ENCODE data around the gene ORC2.
"Not testable (repeated sequence)": the region's sequence is repeated elsewhere in the genome, so short reads cannot be mapped to it uniquely, and the experiment has no call there.

ORC2 gene

DNA sequence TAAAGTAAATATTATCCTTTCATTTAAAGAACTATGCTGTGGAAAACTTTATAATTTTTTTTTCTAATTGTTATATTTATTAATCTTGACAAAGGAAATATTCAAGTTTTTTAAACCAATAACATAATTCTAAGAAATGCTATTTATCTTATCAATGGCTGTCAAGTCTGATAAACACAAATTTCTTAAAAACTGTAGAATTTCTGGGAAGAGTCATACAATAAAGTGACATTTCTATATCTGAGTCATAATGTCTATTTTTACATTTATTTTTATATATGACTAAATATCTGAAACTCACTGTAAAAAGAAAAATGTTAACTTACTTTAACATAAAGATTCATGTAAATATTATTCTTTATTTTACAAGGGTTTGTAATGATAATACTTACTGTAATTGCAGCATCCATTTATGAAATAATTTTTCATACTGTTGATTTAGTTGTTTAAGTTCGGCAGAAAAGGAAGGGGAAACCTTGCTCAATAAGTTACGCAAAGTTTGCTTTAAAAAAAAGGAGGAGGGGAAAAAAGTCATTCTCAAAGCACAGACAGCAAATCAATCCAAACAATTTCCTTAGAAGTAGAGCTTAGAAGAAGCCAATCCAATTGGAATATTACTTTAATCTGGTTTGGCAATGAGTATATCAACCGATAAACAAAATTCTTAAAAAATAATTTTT is 32.4 kb downstream of the ORC2 start:
- no peak for DNase-seq

- DNase-seq: no peak
Observed at GRCh38 chr2:200929334-200930249, 33.9 kb downstream of the ORC2 start.

DNA sequence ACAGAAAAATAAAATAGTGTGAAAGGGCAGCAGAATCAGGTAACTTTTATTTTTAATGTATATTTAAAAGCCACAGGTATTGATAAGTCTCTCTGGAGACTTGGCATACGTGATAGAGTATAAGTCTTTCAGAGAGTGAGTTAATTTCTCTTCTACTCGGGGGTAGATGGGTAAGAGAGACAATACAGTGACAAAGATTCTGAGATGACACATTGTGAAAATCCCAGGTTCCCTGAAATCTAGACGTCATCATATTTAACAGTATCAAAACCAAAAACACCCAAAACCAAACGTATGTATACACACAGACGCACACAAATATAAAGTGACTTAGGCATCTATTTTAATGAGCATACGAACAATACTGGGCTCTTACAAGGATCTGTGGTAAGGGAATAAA is 41.0 kb downstream of the ORC2 start:
- DNase-seq: no peak

DNA sequence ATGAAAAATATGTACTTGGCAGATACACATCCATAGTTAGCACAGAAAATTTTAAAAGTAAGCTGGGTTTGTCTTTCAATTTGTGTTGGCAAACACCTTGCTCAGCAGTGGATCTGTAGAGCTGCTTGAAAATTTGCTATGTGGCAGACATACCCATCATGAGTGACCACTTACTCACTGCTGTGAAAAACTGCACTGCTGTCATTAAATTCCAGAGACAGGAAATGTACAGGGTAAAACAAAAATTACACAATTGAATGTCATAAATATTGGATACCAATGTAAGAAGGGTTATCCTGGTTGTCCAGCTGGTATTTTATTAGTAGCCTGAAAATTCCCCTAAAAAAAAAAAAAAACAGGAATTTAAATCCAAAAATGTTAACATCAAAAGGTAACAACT is 49.8 kb downstream of the ORC2 start:
- no peak for DNase-seq

DNA sequence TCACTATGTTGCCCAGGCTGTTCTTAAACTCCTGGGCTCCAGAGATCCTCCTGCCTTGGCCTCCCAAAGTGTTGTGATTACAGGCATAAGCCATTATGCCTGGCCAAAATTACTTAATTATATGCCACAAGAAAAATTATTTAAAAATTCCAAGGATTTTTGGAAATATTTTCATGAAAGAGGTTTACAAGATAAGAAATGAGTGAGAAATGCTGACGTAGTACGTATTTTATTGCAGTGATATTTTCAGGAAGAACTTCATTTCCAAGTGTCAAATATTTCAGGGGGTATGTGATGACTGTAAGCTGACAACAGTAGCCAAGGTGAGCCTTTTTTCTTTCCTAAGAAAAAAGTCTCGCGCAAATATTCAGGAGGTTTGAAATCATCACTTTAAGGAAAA is 53.5 kb downstream of the ORC2 start:
- no peak for DNase-seq

- peak; percentile 49 for DNase-seq
Observed at GRCh38 chr2:200905618-200906296, 57.7 kb downstream of the ORC2 start.

- peak; percentile 59 for DNase-seq
Observed at GRCh38 chr2:200901459-200902072, 61.9 kb downstream of the ORC2 start.

DNA sequence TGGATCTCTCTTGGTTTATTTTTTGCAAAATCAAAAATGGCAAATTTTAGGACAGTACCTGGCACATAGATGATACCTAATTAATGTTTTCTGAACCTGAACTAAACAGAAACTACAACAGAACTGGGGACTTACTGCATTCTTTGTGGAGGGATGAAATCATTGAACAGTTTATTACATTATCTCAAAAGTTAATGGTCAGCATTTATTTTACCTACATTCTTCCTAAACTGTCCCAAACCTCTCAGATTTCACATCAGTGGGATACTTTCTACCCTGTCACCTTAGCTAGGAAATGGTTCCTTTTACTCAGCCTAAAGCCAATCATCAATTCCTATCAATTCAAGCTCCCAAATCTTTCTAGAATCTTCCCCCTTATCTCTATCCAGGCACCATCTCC is 64.0 kb downstream of the ORC2 start:
- no peak for DNase-seq

- peak; percentile 96 for DNase-seq
Observed at GRCh38 chr2:200888704-200889625, 74.5 kb downstream of the ORC2 start, which contains the start of the genes NIF3L1 and PPIL3. Gene NIF3L1, plus strand, starts transcription at chr2:200889371. Its CDS starts 2,573 bp downstream, at chr2:200891944. Gene PPIL3, minus strand, starts transcription at chr2:200889077. Its CDS starts 1,462 bp downstream, at chr2:200887615.

- not testable (repeated sequence) for DNase-seq
Observed at GRCh38 chr2:200881715-200882249, 81.7 kb downstream of the ORC2 start.

DNA sequence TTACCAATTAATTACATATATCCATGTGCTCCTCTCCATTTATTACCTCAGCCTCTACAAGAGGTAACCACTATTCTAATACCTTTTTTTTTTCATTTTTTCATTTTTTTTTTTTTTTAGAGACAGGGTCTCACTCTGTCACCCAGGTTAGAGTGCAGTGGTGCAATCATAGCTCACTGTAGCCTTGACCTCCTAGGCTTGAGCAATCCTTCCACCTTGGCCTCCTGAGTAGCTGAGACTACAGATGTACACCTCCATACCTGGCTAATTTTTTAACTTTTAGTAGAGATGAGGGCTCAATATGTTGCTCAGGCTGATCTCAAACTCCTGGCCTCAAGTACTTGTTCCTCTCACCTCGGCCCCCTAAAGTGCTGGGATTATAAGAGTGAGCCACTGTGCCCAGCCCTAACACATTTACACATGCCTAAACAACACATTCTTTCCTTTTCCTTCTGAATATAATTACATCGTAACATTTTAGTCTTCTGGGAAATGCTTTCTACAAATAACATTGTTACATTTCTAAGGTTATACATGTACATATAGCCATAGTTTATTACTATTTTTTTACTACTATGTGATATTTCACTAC is 85.1 kb downstream of the ORC2 start:
- no peak for DNase-seq

- DNase-seq: no peak
Observed at GRCh38 chr2:200877443-200877842, 86.0 kb downstream of the ORC2 start.

GRCh38 chr2:200873560-200873959 is 89.9 kb downstream of the ORC2 start:
- DNase-seq: no peak

DNA sequence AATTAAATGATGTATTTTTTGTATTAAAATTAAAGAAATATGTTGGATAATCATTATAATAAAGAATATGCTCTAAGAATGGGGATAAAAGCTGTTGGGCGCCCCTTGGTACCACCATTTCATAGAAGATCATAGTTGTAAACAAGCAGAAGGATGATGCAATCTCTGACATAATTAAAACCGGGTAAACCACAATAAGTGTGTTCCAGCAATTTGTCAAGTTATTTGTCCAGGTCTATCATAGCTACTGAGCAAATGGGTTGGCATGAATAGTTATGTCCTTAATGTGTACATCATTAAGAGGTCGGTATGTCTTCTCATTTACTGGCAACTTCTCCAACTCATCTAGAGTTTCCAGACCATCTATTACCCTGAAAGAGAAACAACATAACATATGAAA is 92.3 kb downstream of the ORC2 start:
- no peak for DNase-seq

DNA sequence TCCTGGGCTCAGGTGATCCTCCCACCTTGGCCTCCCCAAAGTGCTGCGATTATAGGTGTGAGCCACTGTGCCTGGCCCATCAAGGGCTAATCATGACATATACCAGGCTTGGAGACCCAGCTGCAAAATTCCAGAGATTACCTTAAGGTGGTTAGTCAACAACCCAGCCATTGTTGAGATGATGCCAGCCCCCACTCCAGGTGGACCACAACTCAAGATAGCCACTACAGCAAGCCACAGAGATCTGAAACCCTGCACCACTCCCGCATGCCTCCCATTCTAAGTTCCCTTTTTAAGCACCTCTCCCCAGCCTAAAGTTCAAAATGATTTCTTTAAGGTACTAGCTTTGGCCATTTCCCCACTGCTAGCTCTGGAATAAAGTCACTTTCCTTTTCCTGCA is 94.4 kb downstream of the ORC2 start:
- DNase-seq: no peak

DNA sequence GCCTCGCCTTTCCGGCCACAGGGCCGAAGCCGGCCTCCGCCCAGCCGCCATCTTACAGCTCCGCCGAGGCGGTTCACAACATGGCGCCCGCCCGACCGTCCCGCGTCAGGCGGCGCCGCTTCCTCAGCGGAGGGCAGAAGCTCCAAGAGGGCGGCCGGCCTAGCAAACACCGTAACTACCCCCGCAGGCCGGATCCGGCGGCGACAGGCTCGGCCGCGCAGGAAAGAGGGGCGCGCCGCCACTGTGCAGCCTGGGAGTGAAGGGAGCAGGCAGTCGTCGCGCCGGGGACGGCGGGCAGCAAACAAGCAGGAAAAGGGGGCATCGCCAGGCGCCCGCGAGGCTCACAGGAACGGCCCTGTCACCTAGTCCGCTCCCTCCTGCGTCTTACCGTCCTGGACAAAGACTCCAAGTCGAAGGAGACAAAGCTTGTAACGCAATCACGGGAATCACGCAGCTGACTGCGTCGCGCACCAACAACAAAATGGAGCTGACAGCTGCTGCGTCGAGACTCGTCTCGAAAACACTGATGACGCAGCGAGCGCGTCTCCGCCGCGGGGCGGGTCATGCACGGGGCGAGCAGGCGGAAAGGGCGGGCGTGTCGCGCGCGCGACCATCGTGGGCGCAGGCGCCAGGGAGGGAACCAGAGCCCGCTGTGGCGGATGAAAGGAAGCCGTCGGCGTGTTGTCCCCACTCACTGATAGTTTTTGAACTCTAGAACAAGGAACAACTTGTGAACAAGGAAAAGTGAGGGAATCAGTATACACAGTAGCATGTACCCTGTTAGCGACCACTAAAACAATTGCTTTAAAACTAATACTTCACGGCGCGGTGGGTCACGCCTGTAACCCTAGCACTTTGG is 99.1 kb downstream of the ORC2 start, which contains the start of gene CLK1:
CLK1 (minus strand) TSS at position 483 of the 859 bp plus-strand sequence. CDS start 2,796 bp downstream, outside the sequence.
- peak; percentile 94 for DNase-seq

GRCh38 chr2:200863782-200864175 is 99.7 kb downstream of the ORC2 start:
- DNase-seq: peak; percentile 33

- peak; percentile 59 for DNase-seq
Observed at GRCh38 chr2:200862532-200863000, 100.9 kb downstream of the ORC2 start.

DNA sequence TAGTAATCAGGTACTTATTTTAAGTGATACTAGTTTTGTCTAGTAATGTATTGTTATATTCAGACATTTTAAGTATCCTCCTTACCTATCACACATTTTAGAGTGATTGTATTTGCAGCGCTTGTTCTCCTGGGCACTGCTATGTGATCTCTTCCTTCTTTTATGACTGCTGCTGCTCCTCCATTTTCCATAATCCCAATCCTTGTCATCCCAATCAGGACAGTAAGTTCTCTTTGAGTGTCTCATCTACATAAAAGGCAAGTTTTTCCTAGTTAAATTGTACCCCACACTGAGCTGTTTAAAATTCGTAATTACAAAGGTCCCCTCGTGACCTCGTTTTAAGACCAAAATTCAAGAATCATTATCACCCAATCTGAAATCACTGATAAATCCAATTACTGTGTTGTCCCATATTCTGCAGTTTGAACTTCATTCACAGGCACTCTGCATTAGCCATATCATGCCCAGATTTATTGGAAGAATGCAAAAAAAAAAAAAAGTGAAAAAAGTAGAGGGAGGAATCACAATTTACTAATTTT is 101.8 kb downstream of the ORC2 start:
- no peak for DNase-seq

Measured in stimulated activated naive CD4-positive, alpha-beta T cell treated with Interleukin-2 at 50 U/mL for 16 hours (primary cell).